Renal cortical epithelial cell (primary cell): ENCODE data around the gene SLC48A1. TPM values are rescaled to one million over a fixed set of nuclear protein-coding genes. Genes with fewer than 3 reads are reported as not detected.
A peak's percentile ranks its signal among the peaks of the same experiment; 100 is the strongest.

ENCODE experiments used
- DNase-seq: peaks from one replicate; pipeline ENCODE4 v3.0.0-alpha.2; 2011; ENCODE audit warnings: low read depth
- total RNA-seq: library from RNA; depleted of rRNA; stranded (reverse); fragments of >200 nt; gene quantifications from 2 replicates; pipeline ENCODE4 v1.2.3, GENCODE V29; 2014

SLC48A1 gene
- total RNA-seq, 1 donor from 2014 or later: 77.2 TPM

- no peak for DNase-seq
These were observed 15.0 kb upstream of the SLC48A1 start for GRCh38 chr12:47757840-47758583.

GRCh38 chr12:47758584-47758833 lies 14.5 kb upstream of the SLC48A1 start:
- DNase-seq: no peak

- DNase-seq: peak; percentile 74
These were observed 14.0 kb upstream of the SLC48A1 start, which contains the start of gene RAPGEF3 for GRCh38 chr12:47758834-47759690. TSS of gene RAPGEF3 (minus strand) at chr12:47758880. CDS start at chr12:47758556, 324 bp downstream.

GRCh38 chr12:47762850-47763465 lies 10.1 kb upstream of the SLC48A1 start:
- DNase-seq: peak; percentile 59

- DNase-seq: peak; percentile 99
These were observed 9.3 kb upstream of the SLC48A1 start for GRCh38 chr12:47763481-47764346.

- no peak for DNase-seq
These were observed 6.4 kb upstream of the SLC48A1 start for GRCh38 chr12:47766502-47767215.

GRCh38 chr12:47767216-47767724 lies 5.8 kb upstream of the SLC48A1 start:
- DNase-seq: peak; percentile 53

GRCh38 chr12:47768323-47768811 lies 4.7 kb upstream of the SLC48A1 start:
- peak; percentile 60 for DNase-seq

GRCh38 chr12:47769234-47770085 lies 3.6 kb upstream of the SLC48A1 start:
- DNase-seq: no peak

GRCh38 chr12:47770086-47770726 lies 2.8 kb upstream of the SLC48A1 start:
- DNase-seq: peak; percentile 61

- DNase-seq: no peak
These were observed 1.7 kb upstream of the SLC48A1 start for GRCh38 chr12:47771304-47771703.

- no peak for DNase-seq
These were observed 861 bp upstream of the SLC48A1 start for GRCh38 chr12:47772094-47772660.

- no peak for DNase-seq
These were observed 338 bp upstream of the SLC48A1 start for GRCh38 chr12:47772738-47773061.

- DNase-seq: no peak
These were observed 981 bp downstream of the SLC48A1 start for GRCh38 chr12:47773858-47774580.

GRCh38 chr12:47774663-47775062 lies 1.6 kb downstream of the SLC48A1 start:
- DNase-seq: no peak

- peak; percentile 52 for DNase-seq
These were observed 2.3 kb downstream of the SLC48A1 start for GRCh38 chr12:47775100-47775911.

- DNase-seq: peak; percentile 50
These were observed 3.6 kb downstream of the SLC48A1 start for GRCh38 chr12:47776471-47777143.
